NCI-H2171 (cell line): Measurements from ENCODE around the gene KCTD18.

ENCODE experiments used
- DNase-seq: peaks from one replicate; lab custom pipeline; 2025; lab: John Stamatoyannopoulos, UW

Gene KCTD18

DNA sequence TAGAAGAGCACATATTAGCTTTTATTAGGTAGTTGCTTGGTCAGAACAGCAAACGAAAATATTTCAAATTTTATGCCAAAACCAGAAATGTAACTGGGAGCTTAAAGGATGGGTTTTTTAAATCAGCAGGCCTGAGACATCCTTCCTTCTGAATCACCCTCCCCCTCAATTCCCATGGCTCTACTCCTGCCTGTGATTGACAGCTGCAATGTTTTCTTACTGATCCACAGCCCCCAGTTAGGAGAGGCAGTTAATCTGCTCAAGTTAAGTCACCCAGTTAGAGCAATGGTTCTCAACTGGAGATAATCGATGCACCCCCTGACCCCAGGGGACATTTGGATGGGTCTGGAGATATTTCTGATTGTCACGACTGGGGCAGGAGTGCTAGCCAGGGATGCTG lies 24.9 kb downstream of the KCTD18 start:
- DNase-seq: no peak

DNA sequence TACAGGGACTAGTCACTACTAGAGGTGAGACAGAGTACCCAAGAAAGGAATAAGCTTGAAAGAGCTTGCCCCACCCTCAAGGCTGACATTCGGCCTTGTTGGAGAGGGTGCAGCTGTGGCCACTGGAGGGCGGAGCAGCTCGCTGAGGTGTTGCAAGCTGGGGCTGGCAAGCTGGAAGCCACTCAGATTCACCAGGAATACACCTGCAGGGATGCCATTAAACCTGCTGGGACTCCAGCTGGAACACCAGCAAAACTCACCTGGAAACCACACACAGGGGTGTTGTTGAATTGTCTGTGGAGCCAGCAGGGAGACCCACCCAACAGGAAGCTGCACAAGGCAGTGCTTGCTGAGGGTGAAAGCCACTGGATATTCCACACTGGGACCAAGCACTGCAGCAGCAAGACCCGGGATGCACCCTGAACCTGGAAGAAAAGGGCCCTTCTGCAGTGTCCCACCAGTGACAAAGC lies 26.1 kb downstream of the KCTD18 start:
- peak; percentile 6 for DNase-seq

DNA sequence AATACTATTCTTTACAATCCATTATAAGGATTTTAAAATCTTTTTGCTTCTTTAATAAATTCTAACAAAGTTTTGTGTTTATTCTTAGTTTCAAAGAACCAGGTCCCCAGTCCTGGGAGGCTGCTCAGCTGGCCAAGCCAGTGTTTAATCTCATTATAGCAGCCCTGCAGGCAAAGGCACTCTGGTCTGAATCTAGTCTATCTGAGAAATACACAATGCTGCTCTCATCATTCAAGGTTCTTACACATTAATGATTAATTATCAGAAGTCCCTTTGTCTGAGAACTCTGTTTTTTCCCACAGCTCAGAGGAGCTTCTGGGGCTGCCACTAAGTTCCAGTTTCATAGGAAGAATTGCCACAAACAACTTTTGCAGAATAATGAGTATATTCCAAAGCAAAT lies 27.7 kb downstream of the KCTD18 start:
- DNase-seq: no peak

DNA sequence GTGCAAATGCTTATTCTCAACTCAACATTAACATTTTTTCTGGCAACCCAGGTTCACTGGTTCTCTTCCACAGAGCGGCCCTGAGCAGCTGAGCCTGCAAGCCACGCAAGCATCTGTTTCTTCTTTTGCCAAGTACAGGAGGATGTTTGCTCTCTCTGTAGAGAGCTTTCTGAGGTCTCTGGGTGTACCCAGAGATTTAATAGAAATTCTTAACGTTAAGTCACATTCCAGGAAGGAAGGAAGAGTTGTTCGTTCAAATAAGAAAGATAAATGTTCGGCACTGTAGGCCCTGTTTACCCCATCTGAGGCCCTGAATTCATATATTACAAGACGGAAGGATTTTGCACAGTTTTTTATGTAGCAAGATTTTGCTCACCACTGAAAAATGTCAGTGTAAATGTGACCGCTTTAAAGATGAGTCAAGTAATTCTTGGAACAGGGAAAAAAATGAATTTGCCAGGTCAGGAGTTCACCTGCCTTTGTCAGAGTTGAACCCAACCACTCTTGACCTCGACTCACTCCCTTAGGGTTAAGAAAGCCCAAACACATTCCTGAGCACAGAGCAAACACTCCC lies 30.1 kb downstream of the KCTD18 start:
- DNase-seq: no peak

DNA sequence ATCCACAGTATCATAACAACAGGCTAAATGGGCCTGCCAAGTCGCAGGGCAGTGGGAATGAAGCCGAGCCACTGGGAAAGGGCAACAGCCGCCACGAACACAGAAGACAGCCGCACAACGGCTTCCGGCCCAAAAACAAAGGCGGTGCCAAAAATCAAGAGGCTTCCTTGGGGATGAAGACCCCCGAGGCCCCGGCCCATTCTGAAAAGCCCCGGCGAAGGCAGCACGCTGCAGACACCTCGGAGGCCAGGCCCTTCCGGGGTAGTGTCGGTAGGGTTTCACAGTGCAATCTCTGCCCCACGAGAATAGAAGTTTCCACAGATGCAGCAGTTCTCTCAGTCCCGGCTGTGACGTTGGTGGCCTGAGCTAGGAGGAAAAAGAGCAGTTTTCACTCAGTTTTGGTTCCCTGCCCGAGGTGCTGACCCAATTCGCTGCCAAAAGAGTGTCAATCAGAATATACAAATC lies 32.2 kb downstream of the KCTD18 start:
- no peak for DNase-seq

DNA sequence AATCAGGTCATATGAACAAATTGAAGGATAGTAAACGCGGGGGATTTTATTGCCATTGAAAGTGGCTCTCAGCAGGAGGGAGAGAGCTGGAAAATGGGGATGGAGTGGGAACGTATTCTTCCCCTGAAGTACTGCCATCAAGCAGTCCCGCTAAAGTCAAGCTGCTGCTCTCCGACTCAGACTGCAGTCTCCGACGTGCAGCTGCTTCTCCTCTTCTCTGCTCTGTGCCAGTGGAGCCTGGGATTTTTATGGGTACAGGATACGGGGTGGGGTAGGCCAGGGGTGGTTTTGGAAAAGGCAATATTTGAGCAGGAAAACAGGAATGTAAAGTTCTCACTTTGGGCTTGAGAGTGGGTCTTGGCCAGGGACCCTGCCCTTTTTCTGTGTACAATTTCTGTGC lies 33.0 kb downstream of the KCTD18 start:
- no peak for DNase-seq

DNA sequence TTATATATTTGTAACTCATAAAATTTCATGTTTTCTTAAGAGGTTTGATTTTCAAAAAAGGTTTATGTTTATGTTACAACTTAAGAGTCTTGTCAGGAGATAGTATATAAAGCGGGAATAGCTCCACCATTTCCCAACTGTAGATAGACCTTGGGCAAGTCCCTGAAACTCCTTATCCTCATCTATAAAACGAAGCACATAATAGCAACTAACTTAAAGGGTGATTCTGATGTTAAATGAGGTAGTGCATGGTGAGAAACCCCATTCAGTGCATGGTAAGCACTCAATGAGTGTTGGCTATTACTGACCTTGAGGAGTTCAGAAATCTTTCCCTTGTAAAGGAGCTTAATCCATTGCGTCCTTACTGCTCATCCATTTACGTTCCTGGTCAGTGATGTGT lies 34.1 kb downstream of the KCTD18 start:
- no peak for DNase-seq

DNA sequence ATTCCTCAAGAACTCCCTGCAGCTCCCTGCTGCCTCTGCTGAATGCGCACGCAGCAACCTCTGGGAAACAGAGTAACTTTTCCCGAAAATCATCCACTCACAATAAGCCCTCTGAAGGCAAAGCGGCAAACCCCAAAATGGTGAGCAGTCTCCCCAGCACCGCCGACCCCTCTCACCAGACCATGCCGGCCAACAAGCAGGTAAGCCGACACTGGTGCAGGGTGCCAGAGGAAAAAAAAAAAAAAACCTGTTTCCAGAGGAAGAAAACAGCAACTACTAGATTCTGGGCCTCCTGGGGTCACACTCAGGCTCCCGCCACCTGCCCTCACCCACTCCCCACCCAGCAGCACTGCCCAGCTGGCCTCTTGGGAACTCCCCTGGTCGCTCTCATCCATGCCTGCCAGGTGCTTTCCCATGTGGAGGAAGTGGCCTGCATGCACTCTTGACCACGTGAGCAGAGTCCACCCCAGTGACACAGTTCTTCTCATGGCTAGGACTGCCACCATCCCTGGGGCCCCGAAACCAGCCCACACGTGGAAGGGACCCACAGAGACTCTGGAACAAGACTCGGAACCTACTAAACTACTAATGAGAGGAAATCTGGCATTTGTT lies 36.9 kb downstream of the KCTD18 start:
- no peak for DNase-seq

DNA sequence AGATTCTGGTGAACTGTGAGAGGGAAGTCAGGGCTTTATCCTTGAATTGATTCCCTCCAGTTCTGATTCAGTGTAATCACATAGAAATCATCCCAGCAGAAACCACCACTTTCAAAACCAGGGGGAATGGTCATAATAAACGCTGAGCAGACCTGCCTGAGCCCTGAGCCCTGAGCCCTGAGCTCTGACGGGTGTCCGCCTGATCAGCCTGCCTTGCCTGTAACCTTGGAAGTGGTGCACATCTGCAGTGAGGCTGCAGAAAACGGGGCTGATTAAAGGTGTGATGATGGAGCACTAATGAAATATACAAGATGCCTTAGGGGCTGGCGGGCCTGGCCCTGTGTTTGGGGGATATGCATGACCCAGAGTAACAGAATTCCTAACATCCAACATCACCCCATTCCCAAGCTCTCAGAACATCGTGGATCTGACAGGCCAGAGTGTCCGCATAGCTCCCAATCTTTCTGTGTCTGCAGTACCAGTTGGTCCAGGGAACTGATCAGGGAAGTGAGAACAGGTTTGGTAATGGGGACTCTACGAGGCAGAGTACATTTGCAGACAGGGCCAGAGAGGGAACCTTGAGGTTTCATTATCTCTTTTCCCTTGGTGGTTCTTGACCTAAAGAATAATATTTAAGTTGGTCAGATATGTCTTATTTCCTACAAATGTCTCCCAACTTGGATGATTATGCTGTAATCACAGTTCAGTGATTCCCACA lies 37.8 kb downstream of the KCTD18 start:
- no peak for DNase-seq

DNA sequence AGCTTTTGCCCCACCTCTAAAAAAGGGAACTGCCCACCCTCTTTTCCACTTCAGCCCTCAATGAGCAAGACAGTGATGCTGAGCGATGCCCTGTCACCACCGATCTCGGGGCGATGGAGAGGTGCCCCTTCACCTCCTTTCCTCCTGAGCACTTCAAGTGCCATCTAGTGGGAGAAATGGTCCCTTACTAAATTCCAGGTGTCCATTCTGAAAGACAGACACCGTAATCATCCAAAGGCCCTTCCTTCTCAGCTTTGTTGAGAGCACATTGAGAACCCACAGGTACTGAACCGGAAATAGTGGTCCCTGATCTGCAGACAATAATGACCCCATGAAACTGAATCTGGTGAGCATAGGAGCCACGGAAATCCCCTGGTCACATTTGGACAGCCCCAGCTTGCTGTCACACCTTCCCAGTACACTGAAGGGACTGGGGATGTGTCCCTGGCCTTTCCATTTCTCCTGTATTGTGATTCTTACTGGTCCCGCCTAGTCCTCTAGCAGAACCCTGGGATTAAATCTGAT lies 38.5 kb downstream of the KCTD18 start:
- DNase-seq: peak; percentile 1

DNA sequence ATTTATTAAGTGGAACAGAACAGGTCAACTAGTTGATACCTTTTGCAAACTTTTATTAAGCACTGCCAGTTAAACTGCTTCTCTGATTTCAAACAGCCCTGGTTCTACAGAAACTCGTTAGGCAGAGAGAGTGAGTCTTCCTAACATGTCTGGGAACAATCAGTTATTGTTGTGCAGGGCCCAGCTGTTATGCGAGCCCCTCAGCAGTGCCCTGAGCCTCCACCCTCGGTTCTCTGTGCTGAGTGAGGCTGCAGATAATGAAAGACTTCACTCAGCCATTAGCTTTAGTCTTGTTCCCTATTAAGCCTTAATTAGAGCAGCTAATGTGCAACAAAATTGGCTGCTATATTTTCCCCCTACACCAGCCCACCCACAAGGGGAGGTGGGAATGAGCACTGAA lies 39.6 kb downstream of the KCTD18 start:
- DNase-seq: no peak

DNA sequence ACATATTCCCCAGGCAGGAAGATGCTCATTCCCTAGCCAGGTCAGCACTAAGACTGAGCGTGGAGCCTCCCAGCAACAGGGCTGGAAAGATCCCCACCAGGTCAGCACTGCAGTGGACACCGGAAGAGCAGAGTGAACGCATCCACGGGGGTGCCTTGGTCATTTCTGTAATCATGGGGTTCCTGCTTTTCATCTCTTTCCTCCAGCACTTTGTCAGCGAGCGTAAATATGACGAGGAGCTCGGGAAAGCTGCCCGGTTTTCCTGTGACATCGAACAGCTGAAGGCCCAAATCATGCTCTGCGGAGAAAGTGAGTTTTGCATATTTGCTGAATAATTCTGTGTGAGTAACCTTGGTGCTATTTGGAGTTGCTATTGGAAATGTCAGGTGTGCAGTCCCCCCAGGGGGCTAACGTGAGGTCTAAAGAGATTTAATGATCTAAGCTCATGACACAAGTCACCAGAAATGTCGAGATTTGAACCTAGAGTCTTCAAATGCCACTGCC lies 40.1 kb downstream of the KCTD18 start:
- DNase-seq: no peak

DNA sequence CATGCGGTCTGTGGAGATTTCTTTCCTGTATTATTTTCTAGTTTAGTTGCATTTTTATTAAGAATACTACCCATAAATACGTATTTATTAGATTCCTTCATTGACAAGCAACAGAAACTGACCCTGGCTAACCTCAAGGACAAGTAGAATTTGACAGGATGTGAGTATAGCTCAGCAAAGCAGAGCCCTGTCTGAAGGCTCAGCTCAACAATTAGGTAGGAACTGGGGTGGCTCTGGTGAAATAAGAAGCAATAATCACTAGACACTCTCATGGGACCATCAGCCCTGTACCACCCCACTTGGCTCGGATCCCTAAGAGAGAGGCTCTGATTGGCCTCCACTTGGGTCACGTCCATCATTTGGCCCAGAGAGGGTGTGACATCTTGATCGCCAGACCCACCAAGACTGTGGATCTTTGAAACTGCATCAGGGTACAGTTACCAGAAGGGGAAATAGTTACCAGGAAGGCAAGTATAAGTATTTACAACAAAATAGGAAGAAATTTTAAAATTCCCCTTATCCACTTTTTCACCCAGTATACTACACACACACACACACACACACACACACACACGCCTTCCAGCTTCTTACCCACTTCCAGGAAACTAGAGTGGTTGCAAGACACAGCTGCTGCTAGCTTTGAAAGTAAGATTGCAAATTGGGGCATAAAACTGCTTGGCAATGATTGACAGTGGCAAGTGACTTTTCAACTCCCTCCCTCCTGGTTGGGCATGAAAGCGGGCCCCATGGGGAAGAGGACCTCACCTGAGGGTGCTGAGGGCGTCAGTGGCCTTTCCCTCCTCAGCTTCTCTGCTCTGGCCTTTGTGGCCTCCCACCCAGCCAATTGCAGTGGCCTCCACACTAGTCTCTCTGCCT lies 41.8 kb downstream of the KCTD18 start:
- DNase-seq: no peak

DNA sequence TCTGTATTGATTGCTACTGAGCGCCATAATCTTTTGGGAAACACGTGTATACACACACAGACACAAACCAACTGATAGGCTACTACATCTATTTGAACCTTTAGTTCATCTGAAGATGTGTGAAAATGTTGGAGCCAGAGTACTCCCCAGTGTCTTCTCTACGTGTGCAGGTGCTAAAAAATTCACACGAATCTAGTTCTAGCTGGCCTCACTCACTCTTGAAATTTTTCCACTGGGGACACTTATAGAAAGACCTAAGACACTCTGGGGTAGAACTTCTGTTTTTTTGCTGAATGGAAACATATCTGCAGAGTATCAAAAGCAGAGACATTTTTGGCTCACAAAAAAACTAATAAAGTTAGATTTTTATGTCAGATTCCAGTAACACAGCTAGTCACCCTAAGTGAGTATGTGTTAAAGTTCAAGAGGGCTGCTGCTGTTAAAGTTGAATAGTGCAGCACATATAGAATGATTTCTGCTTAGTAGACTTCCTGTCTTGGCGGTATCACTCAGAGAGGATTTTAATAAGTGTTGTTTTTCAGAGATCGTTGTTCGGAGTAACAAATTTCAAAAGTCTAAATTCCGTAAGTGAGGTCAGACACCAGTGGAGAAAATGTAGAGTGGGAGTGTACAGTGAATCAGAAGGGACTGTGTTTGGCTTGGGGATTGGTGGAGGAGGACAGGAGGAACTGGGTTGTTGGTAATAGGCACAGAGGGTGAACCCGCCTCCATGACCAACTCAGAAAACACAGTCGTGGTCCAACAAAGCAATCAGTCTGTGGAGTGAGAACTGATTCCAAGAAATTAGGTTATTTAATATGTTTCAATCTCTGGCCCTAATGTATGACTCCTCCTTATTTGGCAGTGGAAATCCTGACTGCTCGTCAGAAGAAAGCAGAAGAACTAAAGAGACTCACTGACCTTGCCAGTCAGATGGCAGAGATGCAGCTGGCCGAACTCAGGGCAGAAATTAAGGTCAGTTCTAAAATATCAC lies 43.1 kb downstream of the KCTD18 start:
- no peak for DNase-seq

DNA sequence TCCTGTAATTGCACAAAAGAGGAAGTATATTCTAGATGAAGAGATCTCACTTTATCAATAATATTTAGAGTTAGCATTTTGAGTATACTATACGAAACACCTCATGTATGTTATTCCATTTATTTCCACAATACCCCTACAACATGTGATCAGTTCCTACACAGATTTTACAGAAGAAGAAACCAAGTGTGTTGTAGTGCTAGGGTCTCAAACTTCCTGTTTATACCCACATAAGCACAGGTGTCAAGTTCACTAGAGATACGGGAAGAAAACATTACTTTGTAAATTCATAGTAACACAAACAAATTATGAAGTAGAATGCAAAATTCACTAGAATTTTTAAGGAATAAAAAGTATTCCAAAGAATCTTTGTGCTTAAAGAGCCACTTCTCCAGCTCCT lies 46.4 kb downstream of the KCTD18 start:
- no peak for DNase-seq

DNA sequence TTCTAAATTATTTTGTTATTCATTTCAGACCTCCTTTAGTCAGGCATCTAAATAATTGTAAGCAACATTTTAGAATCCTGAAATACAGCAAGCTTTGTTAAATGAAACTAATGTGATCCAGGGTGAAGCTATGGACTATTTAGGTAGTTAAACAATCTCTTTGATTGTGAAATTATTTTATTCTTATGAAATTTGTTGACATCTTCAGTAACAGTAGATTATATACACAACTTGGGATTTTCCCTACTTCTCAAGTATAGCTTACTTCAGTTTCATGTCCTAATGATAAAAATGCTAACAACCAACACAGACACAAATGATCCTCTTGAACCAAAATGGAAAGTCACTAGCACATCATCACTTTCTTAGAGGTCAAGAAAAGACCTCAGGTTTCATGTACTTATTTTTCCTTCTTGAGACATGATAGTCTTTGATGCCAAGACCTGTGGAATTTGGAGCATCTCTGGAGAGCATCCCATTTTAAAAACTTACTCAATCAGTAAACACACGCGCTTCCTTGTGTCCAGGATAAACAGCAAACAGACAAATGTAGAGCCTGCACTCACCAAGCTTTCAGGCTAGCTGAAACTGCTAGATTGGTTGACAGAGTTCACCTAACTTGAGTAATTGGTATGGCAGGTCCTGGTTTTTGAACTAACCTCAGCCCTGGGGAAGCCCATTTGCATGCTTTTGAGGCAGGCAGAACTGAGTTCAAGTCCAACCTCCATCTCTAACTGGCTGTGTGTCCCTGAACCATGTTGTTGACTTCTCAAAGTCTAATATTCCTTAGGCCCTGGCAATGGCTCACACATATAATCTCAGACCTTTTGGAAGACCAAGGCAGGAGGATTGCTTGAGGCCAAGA lies 47.8 kb downstream of the KCTD18 start:
- no peak for DNase-seq

DNA sequence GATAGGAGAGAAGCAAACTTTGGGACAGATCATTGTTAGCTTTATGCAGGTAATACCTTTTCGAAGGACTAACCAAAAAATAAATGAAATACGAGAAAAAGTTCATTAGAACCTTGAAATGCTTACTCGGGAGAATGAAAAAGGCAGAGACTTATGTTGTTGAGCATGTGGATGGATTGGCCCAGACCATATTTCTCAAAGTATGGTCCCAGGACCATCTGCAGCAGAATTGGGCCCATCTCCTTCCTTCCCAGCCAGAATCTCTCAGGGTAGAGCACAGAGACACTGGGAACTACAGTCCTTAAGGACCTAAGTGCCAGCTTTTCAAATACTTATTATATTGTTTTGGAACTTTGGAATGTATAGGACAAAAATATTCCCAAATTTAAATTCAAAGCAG lies 50.8 kb downstream of the KCTD18 start:
- no peak for DNase-seq

DNA sequence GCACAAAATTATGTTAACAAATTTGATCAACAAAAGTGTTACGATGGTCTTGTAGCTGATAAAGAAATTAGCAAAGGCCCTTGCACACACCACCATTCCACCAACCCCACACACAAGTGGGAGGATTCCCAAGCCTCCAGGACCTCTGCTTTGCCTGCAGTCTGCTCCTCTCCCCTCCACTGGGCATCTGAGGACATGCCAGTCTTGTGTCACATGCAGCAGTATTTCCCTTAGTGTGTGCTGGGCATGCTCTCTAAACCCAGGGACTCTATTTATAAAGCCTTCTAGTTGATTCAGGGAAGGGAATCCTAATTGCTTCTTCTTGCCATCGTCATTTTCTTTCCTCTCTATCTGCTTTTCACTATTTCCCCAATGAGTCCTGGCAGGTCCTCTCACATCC lies 53.3 kb downstream of the KCTD18 start:
- no peak for DNase-seq

DNA sequence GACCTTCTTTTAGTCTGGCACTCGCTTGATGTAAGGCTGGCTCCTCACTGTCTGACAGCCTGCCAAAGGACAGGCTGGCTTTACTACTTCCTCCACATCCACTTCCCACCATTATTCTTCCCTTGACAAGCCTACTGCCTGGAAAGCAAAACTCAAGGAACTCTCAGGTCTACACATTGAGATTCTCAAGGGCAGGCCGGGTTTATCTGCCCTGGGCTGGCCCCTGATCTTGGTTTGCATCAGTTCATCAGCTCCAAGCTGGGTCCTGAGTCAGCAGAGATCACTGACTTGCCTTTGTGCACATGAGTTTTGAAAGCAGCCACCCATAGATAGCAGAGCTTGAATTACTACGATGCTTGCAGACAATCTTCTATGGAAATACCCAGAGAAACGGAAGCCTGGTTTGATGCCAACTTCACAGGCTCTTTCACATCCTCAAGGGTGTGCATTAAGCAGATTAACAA lies 53.9 kb downstream of the KCTD18 start:
- DNase-seq: no peak
